ENCODE measurements around the gene RBL1.
"Not testable (repeated sequence)": the region's sequence is repeated elsewhere in the genome, so short reads cannot be mapped to it uniquely, and the experiment has no call there.

RBL1 gene

GRCh38 chr20:37020636-37021035, 75.2 kb downstream of the RBL1 start:
- Histone ChIP-seq H3K4me2 (ENCODE audit: low read depth, low read length, poor library complexity, severe bottlenecking) (no peak overlapping the region), H3K36me3 (ENCODE audit: insufficient read depth, low read length) (peaks cover 74% of the 10 kb centered on the region), H4K20me1 (ENCODE audit: insufficient read depth, low read length, poor library complexity, severe bottlenecking) (no peaks in the 10 kb centered on the region), H3K79me2 (ENCODE audit: insufficient read depth, low read length) (no peaks in the 10 kb centered on the region), H3K4me3 (ENCODE audit: low read length, poor library complexity, severe bottlenecking) (no peak overlapping the region), H3K9ac (ENCODE audit: low read depth, low read length, poor library complexity, severe bottlenecking) (no peak overlapping the region), H3K4me1 (ENCODE audit: insufficient read depth, low read length, poor library complexity, severe bottlenecking) (no peaks in the 10 kb centered on the region), H2AFZ (ENCODE audit: low read length) (no peak overlapping the region), H3K9me2 (replicated peaks; ENCODE audit: low read depth, low read length) (no peaks in the 10 kb centered on the region), H3K27me3 (ENCODE audit: insufficient read depth, low read length, poor library complexity, severe bottlenecking) (no peaks in the 10 kb centered on the region), H3K9me3 (ENCODE audit: insufficient read depth, low read depth, low read length) (no peaks in the 10 kb centered on the region), H3F3A (ENCODE audit: low read depth) (no peaks in the 10 kb centered on the region)
- TF ChIP-seq EZH2phosphoT487 (IDR thresholded peaks at IDR 0.05; ENCODE audit: borderline replicate concordance) = no peak
- TF ChIP-seq, protein P1, sequence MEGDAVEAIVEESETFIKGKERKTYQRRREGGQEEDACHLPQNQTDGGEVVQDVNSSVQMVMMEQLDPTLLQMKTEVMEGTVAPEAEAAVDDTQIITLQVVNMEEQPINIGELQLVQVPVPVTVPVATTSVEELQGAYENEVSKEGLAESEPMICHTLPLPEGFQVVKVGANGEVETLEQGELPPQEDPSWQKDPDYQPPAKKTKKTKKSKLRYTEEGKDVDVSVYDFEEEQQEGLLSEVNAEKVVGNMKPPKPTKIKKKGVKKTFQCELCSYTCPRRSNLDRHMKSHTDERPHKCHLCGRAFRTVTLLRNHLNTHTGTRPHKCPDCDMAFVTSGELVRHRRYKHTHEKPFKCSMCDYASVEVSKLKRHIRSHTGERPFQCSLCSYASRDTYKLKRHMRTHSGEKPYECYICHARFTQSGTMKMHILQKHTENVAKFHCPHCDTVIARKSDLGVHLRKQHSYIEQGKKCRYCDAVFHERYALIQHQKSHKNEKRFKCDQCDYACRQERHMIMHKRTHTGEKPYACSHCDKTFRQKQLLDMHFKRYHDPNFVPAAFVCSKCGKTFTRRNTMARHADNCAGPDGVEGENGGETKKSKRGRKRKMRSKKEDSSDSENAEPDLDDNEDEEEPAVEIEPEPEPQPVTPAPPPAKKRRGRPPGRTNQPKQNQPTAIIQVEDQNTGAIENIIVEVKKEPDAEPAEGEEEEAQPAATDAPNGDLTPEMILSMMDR (conservative IDR thresholded peaks at IDR 0.05; ENCODE audit: low read length) = no peak

GRCh38 chr20:37012631-37013030, 83.2 kb downstream of the RBL1 start:
- not testable (repeated sequence) for H4K20me1 ChIP-seq (ENCODE audit: insufficient read depth, low read length, poor library complexity, severe bottlenecking); H3K4me2 ChIP-seq (ENCODE audit: low read depth, low read length, poor library complexity, severe bottlenecking); H2AFZ ChIP-seq (ENCODE audit: low read length); H3K4me3 ChIP-seq (ENCODE audit: low read length, poor library complexity, severe bottlenecking); H3K4me1 ChIP-seq (ENCODE audit: insufficient read depth, low read length, poor library complexity, severe bottlenecking); H3K9me3 ChIP-seq (ENCODE audit: insufficient read depth, low read depth, low read length); H3K9ac ChIP-seq (ENCODE audit: low read depth, low read length, poor library complexity, severe bottlenecking); H3K27me3 ChIP-seq (ENCODE audit: insufficient read depth, low read length, poor library complexity, severe bottlenecking); H3F3A ChIP-seq (ENCODE audit: low read depth); H3K9me2 ChIP-seq (replicated peaks; ENCODE audit: low read depth, low read length); H3K79me2 ChIP-seq (ENCODE audit: insufficient read depth, low read length)
- H3K36me3 ChIP-seq (ENCODE audit: insufficient read depth, low read length) = peaks cover 33% of the 10 kb centered on the region; the same call in 1 of the 2 replicates

DNA sequence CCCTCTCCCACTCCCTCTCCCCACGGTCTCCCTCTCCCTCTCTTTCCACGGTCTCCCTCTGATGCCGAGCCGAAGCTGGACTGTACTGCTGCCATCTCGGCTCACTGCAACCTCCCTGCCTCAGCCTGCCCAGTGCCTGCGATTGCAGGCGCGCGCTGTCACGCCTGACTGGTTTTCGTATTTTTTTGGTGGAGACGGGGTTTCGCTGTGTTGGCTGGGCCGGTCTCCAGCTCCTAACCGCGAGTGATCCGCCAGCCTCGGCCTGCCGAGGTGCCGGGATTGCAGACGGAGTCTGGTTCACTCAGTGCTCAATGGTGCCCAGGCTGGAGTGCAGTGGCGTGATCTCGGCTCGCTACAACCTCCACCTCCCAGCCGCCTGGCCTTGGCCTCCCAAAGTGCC, 83.9 kb downstream of the RBL1 start:
- H3K36me3 ChIP-seq (ENCODE audit: insufficient read depth, low read length) = peaks cover 29% of the 10 kb centered on the region; the same call in 1 of the 2 replicates
- not testable (repeated sequence) for H4K20me1 ChIP-seq (ENCODE audit: insufficient read depth, low read length, poor library complexity, severe bottlenecking); H3K4me1 ChIP-seq (ENCODE audit: insufficient read depth, low read length, poor library complexity, severe bottlenecking)

DNA sequence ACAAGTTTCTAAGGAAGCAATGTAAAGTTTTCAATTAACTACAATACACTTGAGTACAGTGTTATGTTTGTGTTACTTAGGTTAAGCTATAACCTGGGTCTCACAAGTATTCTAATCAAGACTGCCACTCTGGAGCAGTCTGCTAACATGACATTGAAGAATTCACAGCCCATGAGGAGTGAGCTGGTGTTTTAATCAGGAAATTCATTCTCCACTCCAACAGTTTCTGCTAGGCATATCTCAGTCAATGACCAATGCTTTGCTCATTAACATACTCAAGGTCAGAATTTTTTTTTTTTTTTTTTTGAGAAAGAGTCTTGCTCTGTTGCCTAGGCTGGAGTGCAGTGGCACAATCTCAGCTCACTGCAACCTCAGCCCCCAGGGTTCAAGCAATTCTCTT, 84.7 kb downstream of the RBL1 start:
- Histone ChIP-seq H2AFZ (ENCODE audit: low read length) (no peak overlapping the region), H3K4me1 (ENCODE audit: insufficient read depth, low read length, poor library complexity, severe bottlenecking) (no peaks in the 10 kb centered on the region), H3K9me3 (ENCODE audit: insufficient read depth, low read depth, low read length) (no peaks in the 10 kb centered on the region), H3K4me3 (ENCODE audit: low read length, poor library complexity, severe bottlenecking) (no peak overlapping the region), H3K27me3 (ENCODE audit: insufficient read depth, low read length, poor library complexity, severe bottlenecking) (no peaks in the 10 kb centered on the region), H3F3A (ENCODE audit: low read depth) (no peaks in the 10 kb centered on the region), H4K20me1 (ENCODE audit: insufficient read depth, low read length, poor library complexity, severe bottlenecking) (no peaks in the 10 kb centered on the region), H3K9ac (ENCODE audit: low read depth, low read length, poor library complexity, severe bottlenecking) (no peak overlapping the region), H3K79me2 (ENCODE audit: insufficient read depth, low read length) (no peaks in the 10 kb centered on the region), H3K9me2 (replicated peaks; ENCODE audit: low read depth, low read length) (no peaks in the 10 kb centered on the region), H3K36me3 (ENCODE audit: insufficient read depth, low read length) (peaks cover 25% of the 10 kb centered on the region; the same call in 1 of the 2 replicates), H3K4me2 (ENCODE audit: low read depth, low read length, poor library complexity, severe bottlenecking) (no peak overlapping the region)
- TF ChIP-seq EZH2phosphoT487 (IDR thresholded peaks at IDR 0.05; ENCODE audit: borderline replicate concordance) = no peak
- TF ChIP-seq, protein P1 (conservative IDR thresholded peaks at IDR 0.05; ENCODE audit: low read length) = no peak

More for the DNA sequence above, 83.9 kb downstream of the RBL1 start:
- H3F3A ChIP-seq (ENCODE audit: low read depth); H3K27me3 ChIP-seq (ENCODE audit: insufficient read depth, low read length, poor library complexity, severe bottlenecking); H3K9me2 ChIP-seq (replicated peaks; ENCODE audit: low read depth, low read length); H3K9me3 ChIP-seq (ENCODE audit: insufficient read depth, low read depth, low read length); H3K79me2 ChIP-seq (ENCODE audit: insufficient read depth, low read length); H2AFZ ChIP-seq (ENCODE audit: low read length); H3K4me3 ChIP-seq (ENCODE audit: low read length, poor library complexity, severe bottlenecking); H3K4me2 ChIP-seq (ENCODE audit: low read depth, low read length, poor library complexity, severe bottlenecking); H3K9ac ChIP-seq (ENCODE audit: low read depth, low read length, poor library complexity, severe bottlenecking): not testable (repeated sequence)

Measured in Loucy (cell line).